HL-60/S4 treated with phorbol 12-myristate 13-acetate at 8.2 ng/mL for 4 days and 3 days (cell line): ENCODE data around the gene RAP1GAP2.

Experiments used
- in situ Hi-C: fragments of 300-500 bp; cut with MboI; formaldehyde crosslinking; loops from 2 replicates; pipeline ENCODE4 v1.15.0; 2022; ENCODE audit warnings: low sequenced_read_pairs

Gene RAP1GAP2

GRCh38 chr17:2937331-2938003, 141.2 kb downstream of the RAP1GAP2 start:
- in situ Hi-C loops, result no loop called here

DNA sequence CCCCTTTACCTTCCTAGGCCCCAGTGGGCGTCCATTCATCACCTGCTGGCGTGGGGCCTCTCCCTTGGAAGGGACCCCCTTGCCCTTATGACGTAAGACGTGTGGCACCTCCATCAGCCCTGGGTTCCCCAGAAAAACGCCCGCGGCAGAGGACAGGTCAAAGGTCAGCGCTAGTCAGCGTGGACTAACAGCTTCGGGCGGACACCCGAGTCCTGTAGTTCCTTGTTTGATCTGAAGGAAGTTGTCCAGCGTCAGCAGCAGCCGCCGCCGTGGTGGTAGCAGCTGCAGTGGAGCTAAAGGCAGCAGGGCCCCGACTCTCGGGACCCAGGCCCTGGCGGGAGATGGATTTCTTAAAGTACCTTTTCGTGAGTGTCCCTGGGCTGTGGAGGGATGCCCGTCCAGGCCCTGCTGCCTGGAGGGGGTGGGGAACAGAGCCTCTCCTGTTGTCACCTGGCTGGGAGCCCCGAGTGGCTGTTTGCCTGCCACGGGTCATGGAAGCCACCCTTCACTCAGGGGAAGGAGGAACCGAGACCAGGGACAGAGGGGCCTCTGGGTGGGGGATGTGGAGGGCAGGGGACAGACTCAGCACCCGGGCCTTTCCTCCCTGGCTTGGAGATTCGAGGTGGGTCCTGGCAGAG, 143.6 kb downstream of the RAP1GAP2 start:
- in situ Hi-C loops, result no loop called here

- in situ Hi-C loops, result no loop called here
These were observed 144.1 kb downstream of the RAP1GAP2 start for GRCh38 chr17:2940352-2940751.

DNA sequence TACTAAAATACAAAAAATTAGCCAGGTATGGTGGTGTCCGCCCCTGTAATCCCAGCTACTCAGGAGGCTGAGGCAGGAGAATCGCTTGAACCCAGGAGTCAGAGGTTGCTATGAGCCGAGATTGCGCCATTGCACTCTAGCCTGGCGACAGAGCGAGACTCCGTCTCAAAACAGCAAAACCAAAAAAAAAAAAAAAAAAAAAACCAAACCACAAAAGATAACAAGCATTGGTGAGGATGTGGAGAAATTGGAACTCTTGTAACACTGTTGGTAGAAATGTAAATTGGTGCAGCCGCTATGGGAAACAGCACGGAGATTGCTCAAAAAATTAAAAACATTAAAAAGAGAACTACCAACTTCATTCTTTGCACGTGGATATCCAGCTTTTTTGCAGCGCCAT, 147.7 kb downstream of the RAP1GAP2 start:
- in situ Hi-C loops, result no loop called here

GRCh38 chr17:2945299-2945698, 149.1 kb downstream of the RAP1GAP2 start:
- in situ Hi-C loops, result no loop called here

DNA sequence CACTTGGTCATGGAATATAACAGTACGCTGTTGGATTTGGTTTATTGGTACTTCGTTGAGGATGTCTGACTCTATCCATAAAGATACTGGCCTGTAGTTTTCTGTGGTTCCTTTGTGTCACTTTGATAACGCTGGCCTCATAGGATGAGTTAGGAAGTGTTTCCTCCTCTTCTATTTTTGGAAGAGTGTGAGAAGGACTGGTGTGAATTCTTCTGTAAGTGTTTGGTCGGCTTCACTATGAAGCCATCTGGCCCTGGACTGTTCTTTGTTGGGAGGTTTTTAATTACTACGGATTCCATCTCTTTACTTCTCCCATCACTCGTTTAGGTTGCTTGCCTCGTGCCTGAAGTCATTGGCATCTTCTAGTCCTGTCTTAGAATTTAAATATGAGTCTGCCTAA, 149.9 kb downstream of the RAP1GAP2 start:
- in situ Hi-C loops, result no loop called here

- in situ Hi-C loops, result no loop called here
These were observed 151.3 kb downstream of the RAP1GAP2 start for GRCh38 chr17:2947588-2947950.

- in situ Hi-C loops, result no loop called here
These were observed 151.8 kb downstream of the RAP1GAP2 start for GRCh38 chr17:2947996-2948550.

DNA sequence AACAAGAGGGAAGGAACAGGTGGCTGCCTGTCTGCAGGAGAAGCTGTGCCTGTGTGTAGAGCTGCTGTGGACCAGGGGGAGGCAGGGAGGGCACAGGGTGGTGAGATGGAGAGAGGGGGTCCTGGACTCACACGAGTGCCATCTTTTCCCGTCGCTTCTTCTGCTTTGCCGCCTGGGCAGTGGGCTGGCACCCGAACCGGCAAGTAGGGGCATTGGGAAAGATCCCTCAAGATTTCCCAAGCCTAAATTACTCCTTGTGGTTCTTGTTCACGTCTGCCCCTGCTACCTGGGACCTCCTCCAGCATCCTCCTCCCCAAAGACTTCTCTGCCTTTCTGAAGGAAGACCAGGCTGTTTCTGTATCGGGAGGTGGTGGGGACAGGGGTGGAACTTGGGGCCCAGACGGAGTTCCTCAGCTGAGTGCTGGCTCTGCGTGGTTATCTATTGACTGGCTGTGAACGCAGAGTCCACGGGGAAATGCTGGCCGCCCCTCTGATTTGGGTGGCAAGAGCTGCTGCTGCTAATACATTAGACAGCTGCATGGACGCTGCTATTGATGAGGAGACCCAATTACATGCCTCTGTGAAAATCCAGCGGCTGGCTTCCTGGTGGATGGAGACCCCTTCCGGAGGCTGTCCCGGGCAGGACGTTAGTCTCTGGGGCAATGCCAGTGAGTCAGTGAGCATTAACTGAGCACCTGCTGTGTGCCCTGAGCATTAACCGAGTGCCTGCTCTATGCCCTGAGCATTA, 152.7 kb downstream of the RAP1GAP2 start:
- in situ Hi-C loops, result no loop called here

GRCh38 chr17:2949469-2950044, 153.3 kb downstream of the RAP1GAP2 start:
- in situ Hi-C loops, result no loop called here

DNA sequence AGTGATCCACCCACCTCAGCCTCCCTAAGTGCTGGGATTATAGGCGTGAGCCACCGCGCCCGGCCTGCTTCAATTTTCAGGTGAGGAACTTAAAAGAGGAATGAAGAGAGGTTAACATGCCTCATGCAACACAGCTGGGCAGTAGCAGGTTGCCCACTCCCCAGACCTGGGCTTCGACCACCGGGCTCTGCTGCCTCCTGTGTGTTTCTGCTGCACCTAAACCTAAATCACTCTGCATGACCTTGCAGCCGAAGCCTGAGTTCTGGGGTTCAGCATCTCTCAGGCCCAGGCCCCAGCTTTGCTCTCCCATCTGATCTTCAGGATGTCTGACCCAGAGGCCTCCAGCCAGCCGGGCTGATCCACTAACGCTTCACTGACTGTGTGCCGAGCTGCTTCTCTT, 154.6 kb downstream of the RAP1GAP2 start:
- in situ Hi-C loops, result no loop called here

- in situ Hi-C loops, result no loop called here
These were observed 156.1 kb downstream of the RAP1GAP2 start for GRCh38 chr17:2952174-2952845.

- in situ Hi-C loops, result no loop called here
These were observed 158.7 kb downstream of the RAP1GAP2 start for GRCh38 chr17:2954898-2955445.

GRCh38 chr17:2955931-2956582, 159.8 kb downstream of the RAP1GAP2 start:
- in situ Hi-C loops, result no loop called here

- in situ Hi-C loops, result no loop called here
These were observed 161.5 kb downstream of the RAP1GAP2 start for GRCh38 chr17:2957631-2958286.

GRCh38 chr17:2958706-2959222, 162.5 kb downstream of the RAP1GAP2 start:
- in situ Hi-C loops, result no loop called here

- in situ Hi-C loops, result no loop called here
These were observed 163.3 kb downstream of the RAP1GAP2 start for GRCh38 chr17:2959371-2960130.

DNA sequence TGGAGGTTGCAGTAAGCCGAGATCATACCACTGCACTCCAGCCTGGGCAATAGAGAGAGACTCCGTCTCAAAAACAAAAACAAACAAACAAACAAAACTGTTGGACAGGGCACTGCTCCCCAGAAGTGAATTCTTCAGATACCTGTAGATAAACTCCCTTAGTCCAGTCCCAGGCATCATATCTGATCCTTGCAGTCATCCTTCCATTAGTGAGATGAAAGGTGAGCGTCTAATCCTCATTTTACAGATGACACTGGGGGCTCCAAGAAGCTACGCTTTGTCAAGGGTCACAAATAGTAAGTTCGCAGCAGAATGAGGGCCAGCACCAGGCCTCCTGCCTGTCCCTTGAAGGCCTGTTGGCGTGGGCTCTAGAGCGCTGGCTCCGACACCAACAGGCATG, 165.2 kb downstream of the RAP1GAP2 start:
- in situ Hi-C loops, result no loop called here

DNA sequence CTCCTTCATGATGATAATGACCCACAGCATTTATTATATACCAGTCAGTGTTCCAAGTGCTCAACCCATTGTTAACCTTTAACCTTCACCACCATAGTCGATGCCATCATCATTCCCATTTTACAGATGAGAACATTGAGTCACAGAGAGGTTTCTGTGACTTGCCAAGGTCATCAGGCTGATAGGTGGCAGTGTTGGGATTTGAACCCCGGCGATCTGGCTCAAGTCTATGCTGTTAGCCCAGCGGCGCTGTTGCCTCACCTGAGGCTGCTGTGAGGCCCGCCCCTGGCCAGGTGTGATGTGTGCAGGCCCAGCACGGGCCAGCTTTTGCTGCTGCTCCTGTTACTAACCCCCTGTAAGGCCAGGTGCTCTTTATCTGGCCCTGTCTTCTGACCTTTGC, 166.0 kb downstream of the RAP1GAP2 start:
- in situ Hi-C loops, result no loop called here
